ENCODE results near the gene LDLRAD3.
A peak's percentile ranks its signal among the peaks of the same experiment; 100 is the strongest.

Gene LDLRAD3

DNA sequence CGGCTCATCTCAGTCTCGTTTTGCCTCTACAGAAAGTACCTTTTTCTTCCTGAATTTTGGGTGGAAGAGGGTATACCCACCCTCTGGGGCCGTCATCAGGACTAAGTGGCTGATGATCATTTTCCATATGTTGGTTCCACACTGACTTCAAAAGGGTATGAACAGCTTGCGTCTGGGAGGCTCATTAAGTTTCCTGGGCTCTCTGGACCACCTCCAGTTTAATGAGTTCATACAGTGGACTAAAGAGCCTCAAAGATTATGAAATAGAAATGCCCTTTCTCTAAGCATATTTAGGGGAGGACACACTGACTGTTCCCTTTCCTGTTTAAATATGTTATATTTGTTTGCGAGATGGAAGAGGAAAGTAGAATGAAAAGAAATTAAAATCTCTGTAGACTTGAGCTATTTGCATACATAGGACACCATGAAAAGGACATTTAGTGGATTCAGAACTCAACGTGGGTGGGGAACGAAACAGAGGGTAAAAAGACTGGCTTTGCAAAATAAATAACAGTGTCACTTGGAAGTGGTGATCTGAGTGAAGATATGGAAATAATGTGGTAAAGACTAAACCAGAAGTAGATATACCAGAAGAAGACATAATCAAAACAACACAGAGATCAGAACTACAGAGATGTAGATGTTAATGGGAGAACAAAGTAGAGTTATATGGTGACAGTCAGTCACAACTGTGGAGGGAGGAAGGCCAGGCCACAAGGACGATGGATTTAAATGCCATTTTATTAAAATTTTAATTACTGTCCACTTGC, 18.7 kb downstream of the LDLRAD3 start:
- DNase-seq: no peak

DNA sequence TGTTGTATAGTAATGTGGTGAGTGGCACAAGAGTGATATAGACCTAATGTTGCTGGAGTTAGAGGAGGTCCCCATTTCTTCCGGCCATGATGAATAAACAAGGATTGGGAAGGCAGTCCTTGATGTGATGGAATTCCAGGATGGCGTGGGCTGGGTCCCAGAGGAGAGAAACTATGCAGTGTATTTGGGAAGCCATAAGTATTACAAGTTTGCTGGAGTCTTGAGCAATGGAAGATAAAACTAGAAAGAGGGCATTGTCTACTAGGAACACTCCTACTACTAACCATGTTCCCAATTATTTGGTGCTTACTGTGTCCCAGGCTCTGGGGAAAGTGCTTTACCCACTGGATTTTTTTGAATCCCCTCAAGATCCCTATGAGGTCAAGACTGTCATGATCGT, 20.0 kb downstream of the LDLRAD3 start:
- peak; percentile 54 for DNase-seq

DNA sequence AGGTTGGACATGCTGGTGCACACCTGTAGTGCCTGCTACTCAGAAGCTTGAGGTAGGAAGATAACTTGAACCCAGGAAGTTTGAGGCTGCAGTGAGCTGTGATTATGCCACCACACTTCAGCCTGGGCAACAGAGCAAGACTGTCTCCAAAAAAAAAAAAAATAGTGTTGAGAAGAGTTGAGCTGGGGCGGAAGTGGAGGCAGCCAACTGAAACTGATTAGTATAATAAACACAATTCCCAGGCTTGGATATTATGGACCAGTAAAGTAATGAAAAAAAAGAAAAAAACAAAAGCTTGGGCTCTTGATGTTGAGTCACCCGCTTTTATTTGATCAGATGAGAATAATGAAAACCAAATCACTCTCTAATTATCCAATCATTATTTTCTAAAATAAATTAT, 21.0 kb downstream of the LDLRAD3 start:
- DNase-seq: no peak

DNA sequence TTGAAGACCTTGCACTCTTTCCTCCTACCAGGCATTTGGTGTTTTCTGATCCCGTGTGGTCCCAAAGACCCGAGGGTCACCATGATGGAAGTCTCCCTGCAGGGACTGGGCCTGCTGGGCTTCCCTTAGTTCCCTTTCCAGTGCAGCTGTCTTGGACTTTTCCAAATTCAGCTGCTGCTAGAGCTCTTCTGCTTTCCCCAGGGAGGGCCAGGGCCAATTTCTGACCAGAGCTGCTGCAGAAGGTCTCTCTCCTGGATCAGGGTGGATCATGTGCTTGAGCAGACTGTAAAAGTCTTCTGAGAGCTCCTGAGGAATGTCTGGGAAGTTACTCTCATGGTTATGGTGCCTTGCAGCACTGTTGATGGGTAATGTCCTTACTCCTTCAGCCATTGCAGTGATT, 23.2 kb downstream of the LDLRAD3 start:
- no peak for DNase-seq

DNA sequence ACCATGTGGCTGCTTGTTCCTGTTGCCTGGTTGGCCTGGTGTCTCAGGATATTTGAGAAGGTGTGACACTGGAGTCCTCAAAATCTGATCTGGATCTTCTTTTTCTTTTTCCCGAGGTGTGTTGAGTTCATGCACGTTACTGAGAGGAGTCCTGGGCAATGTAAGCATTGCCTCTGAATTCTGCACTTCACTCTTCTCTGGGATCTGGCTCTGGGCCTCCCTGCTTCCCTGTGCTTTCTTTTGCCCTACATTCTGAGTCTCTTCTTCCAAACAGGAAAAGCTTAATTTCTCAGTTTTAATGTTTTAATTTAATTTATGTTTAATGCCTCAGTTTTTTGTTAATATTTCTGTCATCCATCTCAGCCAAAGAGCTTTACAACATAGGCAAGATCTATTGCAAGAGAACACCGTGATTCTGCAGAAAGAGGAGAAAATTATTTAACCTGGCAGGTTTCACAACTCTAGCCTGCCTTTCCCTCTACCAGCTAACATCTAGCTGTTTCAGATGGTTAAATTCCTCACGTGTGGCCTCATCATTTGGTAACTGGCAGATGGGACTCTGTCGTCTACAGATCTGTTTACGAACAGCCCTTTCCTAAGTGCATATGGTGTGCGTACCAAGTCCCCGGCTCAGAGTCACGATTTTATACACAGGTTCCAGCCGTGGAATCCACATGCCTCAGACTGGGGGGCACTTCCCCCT, 24.7 kb downstream of the LDLRAD3 start:
- peak; percentile 31 for DNase-seq

DNA sequence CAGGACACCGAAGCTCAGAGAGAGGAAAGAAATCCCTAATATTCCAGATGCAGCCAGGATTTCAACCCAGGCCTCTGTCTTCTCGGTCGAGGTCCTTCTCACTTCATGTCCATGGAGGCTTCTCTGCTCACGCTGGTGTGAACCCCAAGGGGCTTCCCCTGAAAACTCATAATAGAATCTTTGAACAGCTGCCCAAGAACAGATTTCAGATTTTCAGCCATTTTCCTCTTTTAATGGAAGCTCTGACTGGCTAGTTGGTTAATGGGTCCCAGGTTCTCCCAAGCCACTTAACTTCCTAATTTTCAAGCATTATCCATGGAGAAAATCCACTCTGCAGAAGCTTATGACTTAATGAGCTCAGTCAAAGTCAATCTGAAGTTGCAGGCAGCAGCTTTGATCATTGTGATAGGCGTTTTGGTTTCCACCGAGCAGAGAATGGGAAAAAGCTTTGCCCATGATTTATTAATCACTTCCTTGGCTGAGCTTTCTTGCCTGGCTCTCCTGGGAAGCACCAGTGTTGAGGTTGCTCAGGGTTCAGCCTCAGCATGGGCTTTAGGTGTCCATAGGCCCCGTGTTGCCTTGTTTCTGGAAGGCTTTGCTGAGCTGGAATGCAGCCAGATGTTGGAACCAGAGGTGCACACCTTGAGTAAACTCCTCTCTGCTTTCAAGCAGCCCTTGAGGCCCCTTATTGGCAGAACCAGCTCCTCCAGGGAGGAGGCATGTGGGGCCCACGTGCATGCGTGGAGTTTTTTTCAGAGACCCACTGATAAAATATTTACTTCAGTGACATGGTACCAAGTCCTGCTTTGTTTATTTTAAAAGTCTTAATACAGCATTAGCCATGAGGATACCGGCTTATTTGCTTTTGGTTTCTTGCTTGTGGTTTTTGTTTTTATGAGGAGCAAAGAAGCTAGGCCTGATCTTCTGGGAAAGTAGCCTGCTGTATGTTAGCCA, 25.5 kb downstream of the LDLRAD3 start:
- DNase-seq: no peak

DNA sequence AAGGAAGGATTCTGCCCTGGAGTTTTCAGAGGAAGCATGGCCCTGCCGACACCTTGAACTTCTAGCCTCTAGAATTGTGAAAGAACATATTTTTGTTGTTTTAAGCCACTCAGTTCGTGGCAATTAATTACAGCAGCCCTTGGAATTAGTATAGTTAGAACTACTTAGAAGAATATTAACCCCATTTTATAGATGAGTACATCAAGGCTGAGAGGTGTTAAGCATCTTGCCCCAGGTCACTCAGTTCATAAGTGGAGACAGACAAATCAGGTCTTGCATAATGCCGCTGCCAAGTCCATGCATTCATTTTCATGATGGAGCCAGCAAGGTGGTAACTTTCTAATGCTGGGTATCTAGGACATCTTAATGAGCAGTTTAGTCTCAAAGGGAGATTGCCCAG, 26.6 kb downstream of the LDLRAD3 start:
- DNase-seq: no peak

DNA sequence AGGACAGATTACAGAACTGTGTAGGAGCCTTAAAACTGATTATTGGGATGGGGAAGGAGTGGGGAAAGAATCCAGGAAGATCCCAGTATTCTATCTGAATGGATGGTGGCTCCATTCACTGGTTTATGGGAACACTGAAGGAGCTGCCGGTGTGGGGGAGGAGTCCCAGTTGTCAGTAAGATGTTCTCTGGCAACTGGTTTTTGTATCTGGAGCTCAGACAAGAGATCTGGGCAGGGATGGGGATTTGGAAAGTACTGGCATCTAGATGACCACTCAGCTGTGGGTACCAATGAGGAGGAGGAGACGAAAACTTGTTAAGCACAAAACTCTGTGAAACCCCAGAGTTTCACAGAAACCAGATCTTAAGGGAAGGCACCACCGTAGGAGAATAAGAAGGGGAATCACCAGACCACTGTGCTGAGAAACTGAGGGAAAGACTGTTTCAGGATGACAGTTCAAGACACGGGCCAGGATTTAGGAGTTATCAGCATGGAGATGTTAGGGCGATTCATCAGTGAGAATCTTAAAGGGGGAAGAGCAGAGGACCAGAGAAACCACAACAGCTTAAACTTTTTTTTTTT, 28.1 kb downstream of the LDLRAD3 start:
- DNase-seq: no peak

DNA sequence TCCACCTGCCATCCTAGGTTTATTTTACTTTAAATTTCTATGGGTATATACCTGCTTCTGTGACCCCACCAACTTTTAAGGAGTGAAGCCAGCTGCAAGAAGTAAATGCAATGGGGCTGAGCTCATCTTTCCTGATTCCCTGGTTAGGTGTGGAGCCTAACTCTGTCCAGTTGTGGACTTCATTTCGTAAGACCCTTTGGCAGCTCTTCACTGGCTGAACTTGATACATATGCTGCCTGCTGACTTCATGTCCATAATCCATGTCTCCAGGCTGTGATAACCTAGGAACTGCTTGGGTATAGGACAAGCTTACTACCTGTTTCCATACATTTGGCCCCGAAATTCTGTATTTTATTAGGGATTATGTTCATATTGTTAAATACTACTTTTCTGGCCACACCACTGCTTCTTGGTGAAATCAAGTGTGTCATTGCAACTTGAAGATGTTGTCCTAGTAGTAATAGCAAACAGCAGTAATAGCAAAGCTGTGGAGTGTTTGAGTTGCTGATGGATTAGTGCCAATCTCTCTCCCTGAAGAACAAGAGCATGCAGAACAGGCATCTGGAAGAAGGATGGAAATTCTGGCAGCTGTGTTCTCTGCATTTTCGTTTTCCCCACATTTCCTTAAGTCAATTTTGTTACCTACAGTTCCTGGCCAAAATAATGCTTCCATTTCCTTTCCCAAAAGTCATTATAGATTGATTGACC, 31.2 kb downstream of the LDLRAD3 start:
- no peak for DNase-seq

DNA sequence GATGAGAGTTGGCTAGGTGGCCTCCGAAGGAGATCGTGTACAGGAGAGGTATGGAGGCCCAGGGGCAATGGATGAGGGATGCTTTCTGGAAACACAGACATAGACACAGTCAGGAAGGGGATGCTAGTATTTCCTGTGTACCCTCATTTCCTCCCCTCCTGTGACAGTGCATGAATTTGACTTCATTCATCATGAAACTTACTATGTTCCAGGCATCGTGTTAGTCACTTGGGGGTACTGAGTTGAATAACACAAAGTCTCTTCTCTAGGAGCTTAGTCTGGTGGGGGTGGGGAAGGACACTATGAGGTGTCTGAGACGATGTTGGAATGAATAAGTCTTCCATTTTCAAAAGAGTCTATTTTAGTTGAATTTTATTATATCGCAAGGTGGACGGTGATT, 32.6 kb downstream of the LDLRAD3 start:
- DNase-seq: no peak

DNA sequence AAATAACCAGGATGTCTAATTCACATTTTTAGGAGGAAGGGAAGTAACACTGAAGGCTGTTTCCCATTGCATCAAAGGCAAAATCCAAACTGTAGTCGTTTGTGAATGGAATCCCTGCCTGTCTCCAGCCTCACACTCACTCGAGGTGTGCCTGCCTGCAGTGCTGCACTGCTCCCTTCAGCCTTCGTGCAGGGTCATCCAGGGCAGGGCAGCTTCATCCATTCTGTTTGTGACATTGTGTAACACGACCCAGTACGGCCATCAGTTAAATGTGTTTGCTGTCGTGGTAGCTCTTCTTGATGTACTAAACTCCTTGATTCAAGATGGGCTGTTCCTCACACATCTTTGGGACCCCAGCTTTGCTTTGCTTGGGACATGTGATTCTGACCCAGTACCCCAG, 34.3 kb downstream of the LDLRAD3 start:
- no peak for DNase-seq

DNA sequence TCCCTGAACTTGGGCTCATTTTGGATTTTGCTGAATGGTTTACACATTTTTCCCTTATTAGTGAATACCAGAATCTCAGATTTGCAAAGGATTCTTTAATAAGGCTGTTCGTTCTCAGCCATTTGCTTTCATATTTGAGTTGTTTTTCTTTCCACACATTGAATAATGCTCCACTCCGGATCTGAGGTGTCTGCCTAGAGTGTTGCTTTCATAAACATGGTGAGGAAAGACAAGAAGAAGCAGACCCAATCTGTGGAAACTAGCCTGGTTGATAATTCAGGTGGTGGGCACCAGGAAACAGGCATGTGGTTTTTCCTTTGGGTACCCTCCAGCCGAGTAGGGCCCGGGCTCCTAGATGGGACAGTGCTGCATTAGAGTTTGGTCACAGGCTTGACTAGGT, 35.0 kb downstream of the LDLRAD3 start:
- no peak for DNase-seq

DNA sequence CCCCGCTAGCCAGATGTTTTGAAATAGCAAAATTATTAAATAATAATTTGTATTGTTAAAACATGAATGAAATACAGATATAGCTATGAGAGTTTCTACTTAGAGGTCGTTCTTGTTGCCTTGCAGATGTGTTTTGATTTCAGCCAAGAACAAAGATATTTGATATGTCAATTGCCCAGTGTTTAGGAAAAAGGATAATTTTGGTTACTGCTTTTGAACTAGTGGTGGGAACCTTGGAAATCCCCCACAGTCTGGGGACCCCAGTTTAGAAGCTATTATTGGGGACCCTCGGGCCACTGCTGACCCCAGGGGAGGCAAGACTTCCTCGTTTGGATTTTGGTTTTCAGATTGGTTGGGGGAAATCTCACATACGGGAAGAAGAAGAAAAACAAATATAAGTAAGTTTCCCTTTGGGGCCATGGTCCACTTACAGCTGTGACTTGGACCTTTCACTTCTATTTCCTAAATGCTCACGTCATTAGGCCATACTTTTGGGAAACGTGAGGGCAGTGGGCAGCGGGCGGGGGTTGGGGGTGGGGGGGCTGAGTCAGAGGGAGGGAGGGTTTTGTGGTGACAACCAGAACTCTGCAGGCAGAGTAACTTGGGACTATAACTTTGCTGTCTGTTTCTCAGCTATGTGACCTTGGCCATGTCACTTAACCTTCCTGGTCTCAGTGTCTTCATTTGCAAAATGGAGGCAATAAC, 37.0 kb downstream of the LDLRAD3 start:
- DNase-seq: no peak

DNA sequence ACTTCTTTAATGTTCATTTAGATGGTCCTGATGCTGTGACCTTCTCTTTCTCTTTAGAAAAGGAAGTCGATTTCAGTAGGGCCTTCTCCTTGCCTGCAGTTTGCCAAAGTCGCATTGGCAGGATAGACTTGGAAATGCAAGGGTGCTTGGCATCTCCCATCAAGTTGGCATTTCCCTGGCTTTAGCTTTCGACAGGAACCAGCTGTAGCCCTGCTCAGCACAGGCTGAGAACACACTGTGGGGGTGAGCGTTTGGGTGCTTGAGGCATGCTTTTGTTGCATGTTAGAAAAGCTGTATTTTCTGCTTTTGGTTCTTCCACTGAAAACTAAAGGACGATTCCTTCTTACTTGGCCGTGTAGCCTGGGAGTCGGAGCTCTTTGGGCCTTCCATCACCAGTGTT, 37.7 kb downstream of the LDLRAD3 start:
- DNase-seq: no peak

DNA sequence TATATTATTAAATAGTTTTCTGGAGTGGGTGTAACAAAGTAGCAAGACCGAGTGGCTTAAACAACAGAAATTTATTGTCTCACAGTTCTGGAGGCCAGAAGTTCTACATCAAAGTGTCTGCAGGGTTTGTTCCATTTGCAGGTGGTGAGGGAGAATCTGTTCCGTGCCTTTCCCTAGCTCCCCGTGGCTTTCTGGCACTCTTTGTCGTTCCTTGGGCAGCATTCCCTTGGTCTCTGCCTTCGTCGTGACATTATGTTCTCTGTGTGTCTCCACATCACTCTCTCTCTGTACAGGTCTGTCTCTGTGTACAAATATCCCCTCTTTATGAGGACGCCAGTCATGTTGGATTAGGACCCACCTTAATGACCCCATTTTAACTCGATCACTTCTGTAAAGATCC, 38.2 kb downstream of the LDLRAD3 start:
- no peak for DNase-seq

DNA sequence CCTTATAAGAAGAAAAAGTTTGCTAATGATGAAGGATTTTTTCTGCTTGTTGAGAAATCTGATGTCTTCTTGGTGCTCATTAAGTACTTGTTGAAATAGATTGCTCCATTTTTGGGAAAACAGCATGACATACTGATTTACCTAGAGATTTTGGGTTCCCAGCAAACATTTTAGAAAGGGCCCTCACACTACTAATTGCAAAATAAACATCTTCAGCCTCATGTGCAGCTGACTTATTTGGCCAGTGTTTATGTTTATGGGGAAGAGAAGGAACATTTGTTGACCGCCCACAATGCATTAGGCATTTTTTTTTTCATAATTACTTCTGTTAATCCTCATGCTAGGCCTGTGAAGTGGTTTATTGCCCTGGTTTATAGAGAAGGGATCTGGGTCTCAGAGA, 40.1 kb downstream of the LDLRAD3 start:
- DNase-seq: no peak

DNA sequence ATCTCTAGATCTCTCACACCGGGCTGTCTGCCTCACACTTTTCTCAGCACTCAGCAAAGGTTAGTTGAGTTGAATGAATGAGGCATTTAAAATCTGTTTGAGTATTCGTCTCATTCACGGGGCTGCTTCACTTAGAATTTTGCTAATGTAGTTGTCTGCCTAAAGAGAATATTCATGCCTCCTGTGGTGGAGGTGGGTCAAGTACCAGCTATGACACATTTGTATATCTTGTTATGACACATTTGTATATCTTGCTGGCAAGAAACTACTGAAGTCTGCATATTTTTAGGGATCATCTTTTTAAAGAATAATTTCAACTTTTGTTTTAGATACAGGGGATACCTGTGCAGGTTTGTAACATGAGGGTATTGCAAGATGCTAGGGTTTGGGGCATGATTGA, 43.1 kb downstream of the LDLRAD3 start:
- no peak for DNase-seq

DNA sequence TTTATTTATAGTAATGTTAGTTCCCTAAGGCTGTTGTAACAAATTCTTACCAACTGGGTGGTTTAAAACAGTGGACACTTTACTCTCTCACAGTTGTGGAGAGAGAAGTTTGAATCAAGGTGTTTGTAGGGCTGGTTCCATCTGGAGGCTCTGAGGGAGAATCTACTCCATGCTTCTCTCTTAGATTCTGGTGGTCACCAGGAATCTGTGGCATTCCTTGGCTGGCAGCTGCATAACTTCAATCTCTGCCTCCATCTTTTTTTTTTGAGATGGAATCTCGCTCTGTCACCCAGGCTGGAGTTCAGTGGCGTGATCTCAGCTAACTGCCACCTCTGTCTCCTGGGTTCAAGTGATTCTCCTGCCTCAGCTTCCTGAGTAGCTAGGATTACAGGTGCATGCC, 46.3 kb downstream of the LDLRAD3 start:
- DNase-seq: peak; percentile 20

DNA sequence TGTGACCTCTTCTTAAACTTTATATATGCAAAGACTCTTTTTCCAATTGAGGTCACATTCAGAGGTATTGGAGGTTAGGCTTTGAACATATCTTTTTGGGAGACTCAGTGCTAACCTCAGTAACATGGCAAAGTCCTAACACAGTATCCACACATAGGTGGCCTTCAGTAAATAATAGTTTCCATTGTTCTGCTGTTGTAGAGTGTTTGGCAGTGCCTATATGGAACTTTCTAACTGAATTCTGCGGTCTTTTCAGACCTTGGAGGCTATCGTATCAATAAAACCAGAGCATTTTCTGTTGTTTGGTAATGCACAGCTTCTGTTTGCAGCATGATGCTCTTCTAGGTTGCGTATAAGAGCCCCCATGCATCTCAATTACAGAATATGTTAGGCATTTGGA, 47.0 kb downstream of the LDLRAD3 start:
- DNase-seq: no peak

DNA sequence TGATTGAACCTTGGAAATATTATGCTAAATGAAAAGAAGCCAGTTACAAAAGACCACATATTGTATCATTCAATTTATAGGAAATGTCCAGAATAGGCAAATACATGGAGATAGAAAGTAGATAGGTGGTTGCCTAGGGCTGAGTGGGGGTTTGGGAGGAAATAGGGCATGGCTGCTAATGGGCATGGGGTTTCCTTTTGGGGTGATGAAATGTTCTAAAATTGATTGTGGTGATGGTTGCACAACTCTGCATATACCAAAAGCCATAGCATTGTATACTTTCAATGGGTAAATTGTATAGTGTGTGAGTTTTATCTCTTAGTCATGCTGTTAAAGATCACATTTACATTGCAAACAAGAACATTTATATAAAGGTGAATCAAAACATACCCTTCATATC, 48.7 kb downstream of the LDLRAD3 start:
- DNase-seq: no peak

DNA sequence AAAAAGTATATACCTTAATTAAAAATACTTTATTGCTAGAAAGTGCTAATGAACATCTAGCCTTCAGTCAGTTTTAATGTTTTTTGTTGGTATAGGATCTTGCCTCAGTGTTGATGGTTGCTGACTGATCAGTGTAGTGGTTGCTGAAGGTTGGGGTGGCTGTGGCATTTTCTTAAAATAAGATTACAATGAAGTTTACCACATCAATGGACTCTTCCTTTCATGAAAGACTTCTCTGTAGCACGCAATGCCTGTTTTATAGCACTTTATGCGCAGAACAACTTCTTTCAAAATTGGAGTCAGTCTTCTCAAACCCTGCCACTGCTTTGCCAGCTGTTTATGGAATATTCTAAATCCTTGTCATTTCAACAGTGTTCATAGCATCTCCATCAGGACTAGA, 50.6 kb downstream of the LDLRAD3 start:
- no peak for DNase-seq
